Endodermal cell (in vitro differentiated cells): ENCODE data around the gene DTX1. TPM values are rescaled to one million over a fixed set of nuclear protein-coding genes. Genes with fewer than 3 reads are reported as not detected.

ENCODE experiments used
- DNase-seq: peaks from one replicate; pipeline ENCODE4 v3.0.0-alpha.2; 2017
- H3K27ac ChIP-seq: 2 replicates; pipeline ENCODE4 v1.5.1; 2013; ENCODE audit warnings: mild to moderate bottlenecking, low read depth, low read length, moderate library complexity
- H3K27me3 ChIP-seq: 2 replicates; pipeline ENCODE4 v1.6.1; 2013; ENCODE audit warnings: mild to moderate bottlenecking, low read length, moderate library complexity; ENCODE audit not compliant: insufficient read depth, control insufficient read depth, poor library complexity, severe bottlenecking
- H3K36me3 ChIP-seq: 2 replicates; pipeline ENCODE4 v1.7.0; 2013; ENCODE audit warnings: mild to moderate bottlenecking, low read length, moderate library complexity; ENCODE audit not compliant: control insufficient read depth, insufficient read depth
- H3K4me1 ChIP-seq: one replicate; pipeline ENCODE4 v1.7.0; 2013; ENCODE audit warnings: low read length; ENCODE audit not compliant: control insufficient read depth, insufficient read depth
- H3K4me3 ChIP-seq: 2 replicates; pipeline ENCODE4 v1.5.1; 2013; ENCODE audit warnings: mild to moderate bottlenecking, low read length, moderate library complexity
- H3K9ac ChIP-seq: 2 replicates; pipeline ENCODE4 v1.6.1; 2013; ENCODE audit warnings: mild to moderate bottlenecking, low read length, moderate library complexity; ENCODE audit not compliant: poor library complexity, severe bottlenecking; ENCODE audit errors: extremely low read depth
- H3K9me3 ChIP-seq: 2 replicates; pipeline ENCODE4 v1.6.1; 2013; ENCODE audit warnings: mild to moderate bottlenecking, low read length, moderate library complexity; ENCODE audit not compliant: control insufficient read depth
- H3K27ac Mint-ChIP-seq: 2 replicates; pipeline ENCODE4 v1.8.0; 2020; ENCODE audit warnings: mixed read lengths
- H3K27me3 Mint-ChIP-seq: 2 replicates; pipeline ENCODE4 v1.8.0; 2021; ENCODE audit warnings: mild to moderate bottlenecking, mixed read lengths; ENCODE audit not compliant: insufficient read depth
- H3K36me3 Mint-ChIP-seq: 2 replicates; pipeline ENCODE4 v1.8.0; 2020; ENCODE audit warnings: low read depth, mixed read lengths
- H3K4me1 Mint-ChIP-seq: 2 replicates; pipeline ENCODE4 v1.8.0; 2020; ENCODE audit warnings: mixed read lengths
- H3K4me3 Mint-ChIP-seq: 2 replicates; pipeline ENCODE4 v1.8.0; 2020; ENCODE audit warnings: mild to moderate bottlenecking, moderate library complexity, mixed read lengths
- H3K9me3 Mint-ChIP-seq: 2 replicates; pipeline ENCODE4 v1.8.0; 2020; ENCODE audit warnings: mild to moderate bottlenecking, mixed read lengths
- CTCF ChIP-seq: fragments of 200-600 bp; sonication (generic); conservative IDR thresholded peaks from 2 replicates; pipeline ENCODE4 v1.5.0; 2021; ENCODE audit warnings: antibody characterized with exemption, mild to moderate bottlenecking
- WGBS, 2 experiments: methylation state at CpG; one replicate each; pipeline versions ENCODE4 v1.1.5 to v1.1.7; 2013; ENCODE audit warnings: missing lambda C conversion rate in 2 of 2, mixed read lengths in 1 of 2; ENCODE audit not compliant: insufficient coverage in 1 of 2, insufficient read length in 1 of 2; 5-methylcytosine and 5-hydroxymethylcytosine counted together
- total RNA-seq, 2 donors: library from RNA; stranded (reverse); fragmentation: NEBNext Ultra II Directional in 1 of 2; extraction: Animal tissue kit (Norgen Biotek cat#: 25700) in 1 of 2; gene quantifications; 2 replicates in 1 of 2; 3 replicates in 1 of 2; pipeline ENCODE4 v1.2.1, GENCODE V29; 2021

The DTX1 gene
- total RNA-seq, 2 donors from 2014 or later: 3.3 to 4.9 TPM

GRCh38 chr12:113061061-113061694 lies 4.6 kb downstream of the DTX1 start:
- H3K27ac Mint-ChIP-seq: no peak overlapping the region
- H3K4me3 Mint-ChIP-seq: no peak overlapping the region
- no peak for TF ChIP-seq CTCF
- peaks cover 2% of the 10 kb centered on the region for H3K4me1 Mint-ChIP-seq
- peaks cover 20% of the 10 kb centered on the region for H3K27me3 Mint-ChIP-seq
- 81 to 93% methylated on average over 7 to 10 of the region's 10 CpGs for WGBS, 2 experiments
- no peaks in the 10 kb centered on the region for H3K9me3 Mint-ChIP-seq
- Histone ChIP-seq H3K27me3 (peaks cover 39% of the 10 kb centered on the region), H3K9ac (no peak overlapping the region), H3K36me3 (no peaks in the 10 kb centered on the region), H3K4me1 (no peaks in the 10 kb centered on the region), H3K4me3 (no peak overlapping the region), H3K9me3 (no peaks in the 10 kb centered on the region), H3K27ac (no peak overlapping the region)
- DNase-seq: no peak
- H3K36me3 Mint-ChIP-seq: no peaks in the 10 kb centered on the region

- WGBS, 2 experiments: 61 to 67% methylated on average over 15 to 23 of the region's 23 CpGs
- Mint-ChIP-seq H3K36me3 (no peaks in the 10 kb centered on the region), H3K4me1 (peaks cover 2% of the 10 kb centered on the region), H3K27ac (no peak overlapping the region), H3K4me3 (no peak overlapping the region), H3K9me3 (no peaks in the 10 kb centered on the region), H3K27me3 (peaks cover 13% of the 10 kb centered on the region)
- Histone ChIP-seq H3K9ac (no peak overlapping the region), H3K27me3 (peaks cover 24% of the 10 kb centered on the region), H3K4me1 (no peaks in the 10 kb centered on the region), H3K36me3 (no peaks in the 10 kb centered on the region), H3K4me3 (no peak overlapping the region), H3K9me3 (no peaks in the 10 kb centered on the region), H3K27ac (no peak overlapping the region)
- TF ChIP-seq CTCF: no peak
- DNase-seq: no peak
Observed at GRCh38 chr12:113062502-113063395, 6.2 kb downstream of the DTX1 start.

GRCh38 chr12:113063396-113064350 lies 7.1 kb downstream of the DTX1 start:
- TF ChIP-seq CTCF: no peak
- H3K4me3 ChIP-seq: no peak overlapping the region
- H3K4me3 Mint-ChIP-seq: no peak overlapping the region
- H3K9ac ChIP-seq: no peak overlapping the region
- H3K27me3 Mint-ChIP-seq: peaks cover 9% of the 10 kb centered on the region
- no peaks in the 10 kb centered on the region for H3K9me3 ChIP-seq
- H3K9me3 Mint-ChIP-seq: no peaks in the 10 kb centered on the region
- WGBS, 2 experiments: 89 to 91% methylated on average over 6 to 9 of the region's 9 CpGs
- H3K4me1 ChIP-seq: no peaks in the 10 kb centered on the region
- H3K27me3 ChIP-seq: peaks cover 15% of the 10 kb centered on the region
- no peak for DNase-seq
- H3K27ac ChIP-seq: no peak overlapping the region
- no peaks in the 10 kb centered on the region for H3K36me3 Mint-ChIP-seq
- H3K27ac Mint-ChIP-seq: no peak overlapping the region
- peaks cover 2% of the 10 kb centered on the region for H3K4me1 Mint-ChIP-seq
- no peaks in the 10 kb centered on the region for H3K36me3 ChIP-seq
